ENCODE results near the gene DDAH1.

DNA sequence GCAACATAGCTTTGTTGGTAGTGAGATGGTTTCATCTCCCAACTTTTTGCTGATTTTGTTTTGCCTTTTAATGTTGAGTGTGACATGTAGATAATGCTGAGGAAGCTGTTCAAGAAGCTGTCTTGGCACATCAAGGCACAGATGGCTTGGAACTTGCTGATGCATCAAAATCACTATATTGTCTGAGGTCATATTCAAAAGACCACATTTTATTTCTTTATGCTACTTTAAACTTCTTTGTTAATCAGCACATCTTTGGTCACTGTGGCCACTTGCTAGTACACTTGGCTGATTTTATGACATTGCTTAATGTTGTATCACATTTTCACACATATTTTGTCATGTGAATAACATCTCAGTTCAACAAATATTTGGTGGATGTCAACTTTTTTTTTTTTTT lies 101.4 kb downstream of the DDAH1 start:
- TF ChIP-seq, protein P1, sequence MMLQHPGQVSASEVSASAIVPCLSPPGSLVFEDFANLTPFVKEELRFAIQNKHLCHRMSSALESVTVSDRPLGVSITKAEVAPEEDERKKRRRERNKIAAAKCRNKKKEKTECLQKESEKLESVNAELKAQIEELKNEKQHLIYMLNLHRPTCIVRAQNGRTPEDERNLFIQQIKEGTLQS (IDR thresholded peaks at IDR 0.05) = no peak
- TF ChIP-seq, protein P2, sequence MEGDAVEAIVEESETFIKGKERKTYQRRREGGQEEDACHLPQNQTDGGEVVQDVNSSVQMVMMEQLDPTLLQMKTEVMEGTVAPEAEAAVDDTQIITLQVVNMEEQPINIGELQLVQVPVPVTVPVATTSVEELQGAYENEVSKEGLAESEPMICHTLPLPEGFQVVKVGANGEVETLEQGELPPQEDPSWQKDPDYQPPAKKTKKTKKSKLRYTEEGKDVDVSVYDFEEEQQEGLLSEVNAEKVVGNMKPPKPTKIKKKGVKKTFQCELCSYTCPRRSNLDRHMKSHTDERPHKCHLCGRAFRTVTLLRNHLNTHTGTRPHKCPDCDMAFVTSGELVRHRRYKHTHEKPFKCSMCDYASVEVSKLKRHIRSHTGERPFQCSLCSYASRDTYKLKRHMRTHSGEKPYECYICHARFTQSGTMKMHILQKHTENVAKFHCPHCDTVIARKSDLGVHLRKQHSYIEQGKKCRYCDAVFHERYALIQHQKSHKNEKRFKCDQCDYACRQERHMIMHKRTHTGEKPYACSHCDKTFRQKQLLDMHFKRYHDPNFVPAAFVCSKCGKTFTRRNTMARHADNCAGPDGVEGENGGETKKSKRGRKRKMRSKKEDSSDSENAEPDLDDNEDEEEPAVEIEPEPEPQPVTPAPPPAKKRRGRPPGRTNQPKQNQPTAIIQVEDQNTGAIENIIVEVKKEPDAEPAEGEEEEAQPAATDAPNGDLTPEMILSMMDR (IDR thresholded peaks at IDR 0.05; ENCODE audit: low read depth, low read length, missing input control) = no peak
- TF ChIP-seq YY1 (IDR thresholded peaks at IDR 0.05) (no peak), TAF1 (conservative IDR thresholded peaks at IDR 0.05) (no peak), RAD21 (IDR thresholded peaks at IDR 0.05) (no peak), FOXA1 (IDR thresholded peaks at IDR 0.05) (no peak), JUND (IDR thresholded peaks at IDR 0.05) (no peak), RXRA (IDR thresholded peaks at IDR 0.05) (no peak), NR2F2 (IDR thresholded peaks at IDR 0.05) (no peak), GABPA (IDR thresholded peaks at IDR 0.05 in 1 of 2, conservative IDR thresholded peaks at IDR 0.05 in 1 of 2) (no peak), SP1 (IDR thresholded peaks at IDR 0.05) (no peak), EGR1 (IDR thresholded peaks at IDR 0.05; ENCODE audit: low read depth in 2 of 2) (no peak)
- TF ChIP-seq, protein P3, sequence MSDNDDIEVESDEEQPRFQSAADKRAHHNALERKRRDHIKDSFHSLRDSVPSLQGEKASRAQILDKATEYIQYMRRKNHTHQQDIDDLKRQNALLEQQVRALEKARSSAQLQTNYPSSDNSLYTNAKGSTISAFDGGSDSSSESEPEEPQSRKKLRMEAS (IDR thresholded peaks at IDR 0.05) = no peak
- TF ChIP-seq, protein P4, sequence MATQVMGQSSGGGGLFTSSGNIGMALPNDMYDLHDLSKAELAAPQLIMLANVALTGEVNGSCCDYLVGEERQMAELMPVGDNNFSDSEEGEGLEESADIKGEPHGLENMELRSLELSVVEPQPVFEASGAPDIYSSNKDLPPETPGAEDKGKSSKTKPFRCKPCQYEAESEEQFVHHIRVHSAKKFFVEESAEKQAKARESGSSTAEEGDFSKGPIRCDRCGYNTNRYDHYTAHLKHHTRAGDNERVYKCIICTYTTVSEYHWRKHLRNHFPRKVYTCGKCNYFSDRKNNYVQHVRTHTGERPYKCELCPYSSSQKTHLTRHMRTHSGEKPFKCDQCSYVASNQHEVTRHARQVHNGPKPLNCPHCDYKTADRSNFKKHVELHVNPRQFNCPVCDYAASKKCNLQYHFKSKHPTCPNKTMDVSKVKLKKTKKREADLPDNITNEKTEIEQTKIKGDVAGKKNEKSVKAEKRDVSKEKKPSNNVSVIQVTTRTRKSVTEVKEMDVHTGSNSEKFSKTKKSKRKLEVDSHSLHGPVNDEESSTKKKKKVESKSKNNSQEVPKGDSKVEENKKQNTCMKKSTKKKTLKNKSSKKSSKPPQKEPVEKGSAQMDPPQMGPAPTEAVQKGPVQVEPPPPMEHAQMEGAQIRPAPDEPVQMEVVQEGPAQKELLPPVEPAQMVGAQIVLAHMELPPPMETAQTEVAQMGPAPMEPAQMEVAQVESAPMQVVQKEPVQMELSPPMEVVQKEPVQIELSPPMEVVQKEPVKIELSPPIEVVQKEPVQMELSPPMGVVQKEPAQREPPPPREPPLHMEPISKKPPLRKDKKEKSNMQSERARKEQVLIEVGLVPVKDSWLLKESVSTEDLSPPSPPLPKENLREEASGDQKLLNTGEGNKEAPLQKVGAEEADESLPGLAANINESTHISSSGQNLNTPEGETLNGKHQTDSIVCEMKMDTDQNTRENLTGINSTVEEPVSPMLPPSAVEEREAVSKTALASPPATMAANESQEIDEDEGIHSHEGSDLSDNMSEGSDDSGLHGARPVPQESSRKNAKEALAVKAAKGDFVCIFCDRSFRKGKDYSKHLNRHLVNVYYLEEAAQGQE (IDR thresholded peaks at IDR 0.05) = no peak
